MM.1S (cell line): ENCODE data around the gene JPH4.

Experiments used
- EZH2 ChIP-seq: fragments of 300-600 bp; sonication (generic); optimal IDR thresholded peaks from 2 replicates; pipeline ENCODE3; 2017; ENCODE audit warnings: low read depth, mild to moderate bottlenecking, antibody characterized with exemption, low read length, mixed read lengths
- EZH2phosphoT487 ChIP-seq: fragments of 300-600 bp; sonication (generic); IDR thresholded peaks from 2 replicates; pipeline ENCODE4 v1.6.1; 2018; ENCODE audit warnings: antibody characterized with exemption, low read length
- TF ChIP-seq, protein P1 (sequence below): fragments of 300-600 bp; sonication (generic); IDR thresholded peaks from 2 replicates; pipeline ENCODE4 v1.5.1; 2016; ENCODE audit warnings: antibody characterized with exemption, low read length, mixed read lengths

DNA sequence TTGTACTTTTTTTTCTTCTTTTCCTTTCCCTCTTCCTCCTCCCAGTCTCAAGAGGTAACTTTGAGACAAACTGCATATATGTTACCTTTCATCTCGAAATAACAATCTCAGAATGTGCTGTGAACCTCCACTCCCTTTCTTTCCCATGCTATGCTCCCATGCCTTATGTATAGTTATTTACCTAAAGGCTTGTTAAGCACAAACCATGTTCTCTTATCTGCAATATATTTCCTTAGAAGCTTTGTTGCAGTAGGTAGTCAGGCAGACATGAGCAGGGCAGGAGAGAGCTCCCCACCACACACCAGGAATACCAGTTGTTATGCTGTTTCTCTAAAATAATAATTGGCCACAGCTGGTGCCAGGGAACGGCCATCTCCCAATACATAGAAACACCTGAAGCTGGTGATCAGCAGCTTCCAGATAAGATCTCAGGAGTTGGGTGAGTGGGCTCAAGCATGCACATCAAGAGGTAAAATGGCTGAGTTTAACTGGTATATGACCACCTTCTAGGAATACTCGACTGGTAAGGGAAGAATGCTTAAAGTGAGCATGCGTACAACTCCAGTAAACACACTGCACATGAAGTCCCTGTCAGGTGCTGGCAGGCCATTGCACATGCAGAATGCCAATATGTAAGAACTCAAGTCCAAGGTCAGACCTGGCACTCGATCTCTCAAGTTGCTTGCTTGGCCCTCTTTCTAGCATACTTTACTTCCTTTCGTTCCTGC lies 42.8 kb upstream of the JPH4 start:
- TF ChIP-seq EZH2 (no peak), EZH2phosphoT487 (no peak)
- TF ChIP-seq, protein P1, sequence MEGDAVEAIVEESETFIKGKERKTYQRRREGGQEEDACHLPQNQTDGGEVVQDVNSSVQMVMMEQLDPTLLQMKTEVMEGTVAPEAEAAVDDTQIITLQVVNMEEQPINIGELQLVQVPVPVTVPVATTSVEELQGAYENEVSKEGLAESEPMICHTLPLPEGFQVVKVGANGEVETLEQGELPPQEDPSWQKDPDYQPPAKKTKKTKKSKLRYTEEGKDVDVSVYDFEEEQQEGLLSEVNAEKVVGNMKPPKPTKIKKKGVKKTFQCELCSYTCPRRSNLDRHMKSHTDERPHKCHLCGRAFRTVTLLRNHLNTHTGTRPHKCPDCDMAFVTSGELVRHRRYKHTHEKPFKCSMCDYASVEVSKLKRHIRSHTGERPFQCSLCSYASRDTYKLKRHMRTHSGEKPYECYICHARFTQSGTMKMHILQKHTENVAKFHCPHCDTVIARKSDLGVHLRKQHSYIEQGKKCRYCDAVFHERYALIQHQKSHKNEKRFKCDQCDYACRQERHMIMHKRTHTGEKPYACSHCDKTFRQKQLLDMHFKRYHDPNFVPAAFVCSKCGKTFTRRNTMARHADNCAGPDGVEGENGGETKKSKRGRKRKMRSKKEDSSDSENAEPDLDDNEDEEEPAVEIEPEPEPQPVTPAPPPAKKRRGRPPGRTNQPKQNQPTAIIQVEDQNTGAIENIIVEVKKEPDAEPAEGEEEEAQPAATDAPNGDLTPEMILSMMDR, result no peak
